Esophagus muscularis mucosa (tissue), 4 donors: ENCODE measurements around the gene GALNT18.

Source experiments
- CTCF ChIP-seq, 3 experiments: fragments of 200-600 bp in 2 of 3; fragments of 450-650 bp in 1 of 3; sonication (generic) in 2 of 3; IDR thresholded peaks; one replicate each; pipeline ENCODE4 v1.5.1; 2017 to 2019; ENCODE audit warnings: antibody characterized with exemption in 3 of 3, mild to moderate bottlenecking in 2 of 3, moderate library complexity in 1 of 3
- EP300 ChIP-seq: sonication (generic); formaldehyde crosslinking; IDR thresholded peaks from one replicate; pipeline ENCODE4 v1.6.1; 2017; ENCODE audit warnings: antibody characterized with exemption
- POLR2A ChIP-seq: fragments of 450-650 bp; IDR thresholded peaks from one replicate; pipeline ENCODE4 v1.6.1; 2017; ENCODE audit warnings: antibody characterized with exemption, moderate library complexity, mild to moderate bottlenecking, low read depth
- POLR2AphosphoS5 ChIP-seq, 2 donors: sonication (generic); formaldehyde crosslinking; IDR thresholded peaks; one replicate each; pipeline ENCODE4 v1.6.1; 2017; ENCODE audit warnings: antibody characterized with exemption in 2 of 2

GRCh38 chr11:11615086-11615485, 6.7 kb downstream of the GALNT18 start:
- TF ChIP-seq CTCF (IDR thresholded peaks at IDR 0.05), result no peak
- TF ChIP-seq EP300, result no peak
- TF ChIP-seq POLR2AphosphoS5 (IDR thresholded peaks at IDR 0.05), result no peak
- no peak for TF ChIP-seq POLR2A
